ENCODE results near the gene RIPOR3. TPM values are rescaled to one million over a fixed set of nuclear protein-coding genes. Genes with fewer than 3 reads are reported as not detected.

The RIPOR3 gene
- polyA plus RNA-seq, 1 donor from 2014 or later, result not detected

DNA sequence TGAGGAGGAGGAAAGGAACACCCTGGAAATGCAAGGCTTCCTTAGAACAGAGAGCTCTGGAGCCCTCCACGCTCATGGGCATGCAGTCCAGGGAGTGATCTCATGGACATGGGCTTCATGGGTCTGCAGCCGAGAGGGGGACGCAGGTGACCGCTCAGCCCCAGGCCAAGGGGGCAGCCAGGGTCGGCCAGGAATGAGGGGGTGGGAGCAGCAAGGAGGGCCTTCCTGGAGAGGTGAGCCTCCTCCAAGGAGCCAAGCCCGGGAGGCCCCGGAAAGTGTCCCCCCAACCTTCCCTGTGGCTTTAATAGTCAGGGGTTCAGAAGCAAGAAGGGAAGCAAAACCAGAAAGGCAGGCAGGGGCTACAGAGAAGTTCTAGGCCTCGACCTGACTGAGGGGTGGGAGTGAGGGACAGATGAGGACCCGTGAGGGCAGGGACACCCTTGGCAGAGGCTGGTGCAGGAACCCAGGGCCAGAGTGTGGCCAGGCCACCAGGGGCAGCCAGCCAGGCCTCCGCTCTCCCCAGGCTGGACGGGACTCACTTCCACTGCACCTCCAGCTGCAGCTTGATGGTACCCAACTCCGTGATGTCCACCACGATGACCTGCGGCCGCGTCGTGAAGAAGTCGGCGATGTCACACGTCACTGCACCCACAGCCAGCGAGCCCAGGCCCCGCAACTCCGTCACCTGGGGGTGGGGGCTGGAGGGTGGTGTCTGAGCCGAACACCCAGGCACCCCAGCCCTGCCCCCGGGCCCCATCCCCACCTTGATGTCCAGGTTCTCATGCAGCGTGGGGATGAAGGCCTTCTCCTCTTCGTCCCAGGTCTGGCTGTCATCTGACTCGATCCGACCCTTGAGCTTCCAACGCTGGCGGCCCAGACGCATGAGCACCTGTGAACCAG lies 83.2 kb downstream of the RIPOR3 start (continued):
- TF ChIP-seq RAD21 (conservative IDR thresholded peaks at IDR 0.05), result no peak

GRCh38 chr20:50607436-50607835 lies 83.9 kb downstream of the RIPOR3 start:
- no peak overlapping the region for H2AFZ ChIP-seq (ENCODE audit: low read depth, low read length)

GRCh38 chr20:50605136-50605535 lies 86.2 kb downstream of the RIPOR3 start:
- Histone ChIP-seq H3F3A (ENCODE audit: insufficient read depth, low read length, poor library complexity, severe bottlenecking) (no peaks in the 10 kb centered on the region), H4K20me1 (ENCODE audit: insufficient read depth) (no peaks in the 10 kb centered on the region), H3K4me3 (ENCODE audit: low read length) (no peak overlapping the region), H2AFZ (ENCODE audit: low read depth, low read length) (no peak overlapping the region), H3K36me3 (ENCODE audit: insufficient read depth, low read length) (no peaks in the 10 kb centered on the region), H3K9me3 (ENCODE audit: low read length) (no peaks in the 10 kb centered on the region), H3K9ac (ENCODE audit: low read length) (no peak overlapping the region), H3K79me2 (replicated peaks; ENCODE audit: insufficient read depth, low read length) (no peaks in the 10 kb centered on the region), H3K27ac (ENCODE audit: low read length) (no peak overlapping the region), H3K9me2 (ENCODE audit: insufficient read depth, low read length) (no peaks in the 10 kb centered on the region), H3K4me2 (ENCODE audit: low read length) (no peak overlapping the region), H3K27me3 (ENCODE audit: insufficient read depth, low read depth, low read length) (no peaks in the 10 kb centered on the region)
- TF ChIP-seq TAF1 (IDR thresholded peaks at IDR 0.05; ENCODE audit: low read depth), result no peak

More at GRCh38 chr20:50607436-50607835, 83.9 kb downstream of the RIPOR3 start:
- no peaks in the 10 kb centered on the region for H3K9me2 ChIP-seq (ENCODE audit: insufficient read depth, low read length)
- H3F3A ChIP-seq (ENCODE audit: insufficient read depth, low read length, poor library complexity, severe bottlenecking), result no peaks in the 10 kb centered on the region
- H3K27ac ChIP-seq (ENCODE audit: low read length), result no peak overlapping the region
- no peaks in the 10 kb centered on the region for H3K36me3 ChIP-seq (ENCODE audit: insufficient read depth, low read length)
- H3K4me3 ChIP-seq (ENCODE audit: low read length), result no peak overlapping the region
- no peaks in the 10 kb centered on the region for H4K20me1 ChIP-seq (ENCODE audit: insufficient read depth)
- no peaks in the 10 kb centered on the region for H3K9me3 ChIP-seq (ENCODE audit: low read length)
- no peaks in the 10 kb centered on the region for H3K79me2 ChIP-seq (replicated peaks; ENCODE audit: insufficient read depth, low read length)
- H3K9ac ChIP-seq (ENCODE audit: low read length), result no peak overlapping the region
- TF ChIP-seq RAD21 (conservative IDR thresholded peaks at IDR 0.05) (no peak), MXI1 (conservative IDR thresholded peaks at IDR 0.05; ENCODE audit: poor library complexity, severe bottlenecking) (no peak)
- no peak overlapping the region for H3K4me2 ChIP-seq (ENCODE audit: low read length)
- H3K27me3 ChIP-seq (ENCODE audit: insufficient read depth, low read depth, low read length), result no peaks in the 10 kb centered on the region

- Histone ChIP-seq H3F3A (ENCODE audit: insufficient read depth, low read length, poor library complexity, severe bottlenecking) (no peaks in the 10 kb centered on the region), H3K4me2 (ENCODE audit: low read length) (no peak overlapping the region), H3K79me2 (replicated peaks; ENCODE audit: insufficient read depth, low read length) (no peaks in the 10 kb centered on the region), H3K9me3 (ENCODE audit: low read length) (no peaks in the 10 kb centered on the region), H3K27ac (ENCODE audit: low read length) (no peak overlapping the region), H3K4me3 (ENCODE audit: low read length) (no peak overlapping the region), H4K20me1 (ENCODE audit: insufficient read depth) (no peaks in the 10 kb centered on the region), H3K27me3 (ENCODE audit: insufficient read depth, low read depth, low read length) (no peaks in the 10 kb centered on the region), H3K9ac (ENCODE audit: low read length) (no peak overlapping the region), H3K9me2 (ENCODE audit: insufficient read depth, low read length) (no peaks in the 10 kb centered on the region), H3K36me3 (ENCODE audit: insufficient read depth, low read length) (no peaks in the 10 kb centered on the region), H2AFZ (ENCODE audit: low read depth, low read length) (no peak overlapping the region)
- TF ChIP-seq SMC3 (conservative IDR thresholded peaks at IDR 0.05; ENCODE audit: poor library complexity) (no peak), MXI1 (conservative IDR thresholded peaks at IDR 0.05; ENCODE audit: poor library complexity, severe bottlenecking) (no peak), POLR2AphosphoS5 (IDR thresholded peaks at IDR 0.05) (no peak)
Observed at GRCh38 chr20:50604451-50604850, 86.9 kb downstream of the RIPOR3 start.

DNA sequence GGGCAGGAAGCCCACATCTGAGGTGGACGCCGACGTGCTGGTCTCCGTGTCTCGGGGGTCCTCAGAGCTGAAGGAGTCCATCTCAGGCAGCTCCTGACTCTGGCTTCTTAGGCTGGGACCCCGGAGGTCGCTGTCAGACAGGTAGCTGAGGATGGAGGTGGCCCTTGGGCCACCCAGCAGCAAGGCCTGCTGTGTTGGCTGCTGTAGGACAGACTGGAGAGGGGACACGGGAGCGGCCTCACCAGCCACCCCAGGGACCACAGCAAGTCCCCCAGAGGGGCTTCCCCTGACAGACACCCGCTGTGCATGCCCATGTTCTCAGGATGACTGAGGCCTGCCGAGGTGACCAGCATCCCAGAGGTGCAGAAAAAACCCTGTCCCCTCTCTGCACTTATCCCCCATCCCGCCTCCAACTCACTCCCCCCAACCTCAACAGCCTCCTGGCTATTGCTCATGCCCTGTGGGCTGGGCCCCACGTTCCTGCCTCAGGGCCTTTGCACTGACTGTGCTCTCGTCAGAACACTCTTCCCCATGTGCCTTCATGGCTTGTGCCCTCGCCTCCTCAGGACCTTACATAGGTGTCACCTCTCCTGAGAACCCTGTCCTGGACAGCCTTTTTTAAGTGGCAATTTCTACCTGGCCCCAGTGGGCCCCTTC lies 88.8 kb downstream of the RIPOR3 start:
- Histone ChIP-seq H3F3A (ENCODE audit: insufficient read depth, low read length, poor library complexity, severe bottlenecking) (no peaks in the 10 kb centered on the region), H3K27me3 (ENCODE audit: insufficient read depth, low read depth, low read length) (no peaks in the 10 kb centered on the region), H3K4me2 (ENCODE audit: low read length) (no peak overlapping the region), H3K4me3 (ENCODE audit: low read length) (no peak overlapping the region), H3K9me3 (ENCODE audit: low read length) (no peaks in the 10 kb centered on the region), H3K79me2 (replicated peaks; ENCODE audit: insufficient read depth, low read length) (no peaks in the 10 kb centered on the region), H3K27ac (ENCODE audit: low read length) (no peak overlapping the region), H2AFZ (ENCODE audit: low read depth, low read length) (no peak overlapping the region), H3K9me2 (ENCODE audit: insufficient read depth, low read length) (no peaks in the 10 kb centered on the region), H4K20me1 (ENCODE audit: insufficient read depth) (no peaks in the 10 kb centered on the region), H3K9ac (ENCODE audit: low read length) (no peak overlapping the region), H3K36me3 (ENCODE audit: insufficient read depth, low read length) (no peaks in the 10 kb centered on the region)
- TF ChIP-seq MXI1 (conservative IDR thresholded peaks at IDR 0.05; ENCODE audit: poor library complexity, severe bottlenecking) (no peak), EP300 (conservative IDR thresholded peaks at IDR 0.05; ENCODE audit: poor library complexity, severe bottlenecking) (no peak)
